K562 (cell line): ENCODE measurements around the gene TESMIN.
A peak's percentile ranks its signal among the peaks of the same experiment; 100 is the strongest.

Experiments
- BRD4 ChIP-seq: fragments of 200-600 bp; sonication (generic); IDR thresholded peaks from 2 replicates; pipeline ENCODE4 v1.6.1; 2017; ENCODE audit warnings: inconsistent platforms
- CEBPB ChIP-seq: fragments of 450-650 bp; IDR thresholded peaks from 2 replicates; pipeline ENCODE4 v1.6.1; 2016; ENCODE audit warnings: missing genetic modification characterization, missing compliant biosample characterization
- KLF13 ChIP-seq: fragments of 450-650 bp; IDR thresholded peaks from 2 replicates; pipeline ENCODE4 v1.6.1; 2016; ENCODE audit warnings: missing genetic modification characterization, low read depth, mild to moderate bottlenecking, missing compliant biosample characterization, moderate library complexity, borderline replicate concordance
- NRF1 ChIP-seq, 2 experiments: fragments of 450-650 bp; IDR thresholded peaks in 1 of 2; conservative IDR thresholded peaks in 1 of 2; 2 replicates each; pipeline ENCODE4 v1.6.1; 2014; ENCODE audit warnings: mild to moderate bottlenecking in 2 of 2
- POLR2A ChIP-seq: fragments of 450-650 bp; conservative IDR thresholded peaks from 2 replicates; pipeline ENCODE4 v1.6.1; 2016
- POLR2AphosphoS2 ChIP-seq: IDR thresholded peaks from 2 replicates; pipeline ENCODE4 v1.6.1; 2012; ENCODE audit warnings: low read length, improper control_type of control experiment
- SREBF1 ChIP-seq: fragments of 150-350 bp; IDR thresholded peaks from 2 replicates; pipeline ENCODE4 v1.6.1; 2014; ENCODE audit warnings: antibody characterized with exemption, low read depth, low read length, borderline replicate concordance
- ZNF175 ChIP-seq: fragments of 200-800 bp; sonication (Bioruptor generic); IDR thresholded peaks from 2 replicates; pipeline ENCODE4 v1.6.1; 2016; ENCODE audit warnings: low read depth, mild to moderate bottlenecking, missing genetic modification characterization, missing compliant biosample characterization
- TF ChIP-seq, protein P1 (sequence below), 3 experiments: IDR thresholded peaks in 2 of 3; conservative IDR thresholded peaks in 1 of 3; 2 replicates each; pipeline ENCODE4 v1.5.1; 2011 to 2012; ENCODE audit warnings: low read length in 3 of 3, mild to moderate bottlenecking in 3 of 3, control low read depth in 2 of 3, improper control_type of control experiment in 1 of 3, inconsistent platforms in 1 of 3, low read depth in 1 of 3, mixed read lengths in 1 of 3, moderate library complexity in 1 of 3; ENCODE audit not compliant: insufficient read depth in 2 of 3
- TF ChIP-seq, protein P2 (sequence below), 2 experiments: fragments of 450-650 bp in 1 of 2; sonication (generic) in 1 of 2; formaldehyde crosslinking; conservative IDR thresholded peaks; 2 replicates each; pipeline versions ENCODE4 v1.4.0 to v1.8.1; 2020 to 2022; ENCODE audit warnings: mild to moderate bottlenecking in 1 of 2, missing genetic modification reagents in 1 of 2

DNA sequence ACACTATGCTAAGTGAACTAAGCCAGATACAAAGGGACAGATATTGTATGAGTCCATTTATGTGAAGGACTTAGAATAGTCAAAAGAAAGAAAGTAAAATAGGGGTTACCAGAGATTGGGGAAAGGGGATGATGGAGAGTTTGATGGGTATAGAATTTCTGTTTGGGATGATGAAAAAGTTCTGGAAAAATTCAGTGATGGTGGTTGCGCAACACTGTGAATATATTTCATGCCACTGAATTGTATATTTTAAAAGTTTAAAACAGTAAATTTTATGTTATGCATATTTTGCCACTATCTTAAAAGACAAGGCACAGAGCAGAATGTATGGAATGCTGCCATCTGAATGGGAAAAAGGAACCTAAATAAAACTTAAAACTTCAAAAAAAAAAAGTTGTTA is 29.2 kb downstream of the TESMIN start:
- TF ChIP-seq CEBPB (tag) (peak; percentile 94), POLR2A (no peak), NRF1 (conservative IDR thresholded peaks at IDR 0.05 in 1 of 2, IDR thresholded peaks at IDR 0.05 in 1 of 2) (no peak), SREBF1 (no peak), BRD4 (no peak), POLR2AphosphoS2 (no peak), ZNF175 (CRISPR knock-in tag) (no peak), KLF13 (tag) (no peak)
- TF ChIP-seq, protein P1, sequence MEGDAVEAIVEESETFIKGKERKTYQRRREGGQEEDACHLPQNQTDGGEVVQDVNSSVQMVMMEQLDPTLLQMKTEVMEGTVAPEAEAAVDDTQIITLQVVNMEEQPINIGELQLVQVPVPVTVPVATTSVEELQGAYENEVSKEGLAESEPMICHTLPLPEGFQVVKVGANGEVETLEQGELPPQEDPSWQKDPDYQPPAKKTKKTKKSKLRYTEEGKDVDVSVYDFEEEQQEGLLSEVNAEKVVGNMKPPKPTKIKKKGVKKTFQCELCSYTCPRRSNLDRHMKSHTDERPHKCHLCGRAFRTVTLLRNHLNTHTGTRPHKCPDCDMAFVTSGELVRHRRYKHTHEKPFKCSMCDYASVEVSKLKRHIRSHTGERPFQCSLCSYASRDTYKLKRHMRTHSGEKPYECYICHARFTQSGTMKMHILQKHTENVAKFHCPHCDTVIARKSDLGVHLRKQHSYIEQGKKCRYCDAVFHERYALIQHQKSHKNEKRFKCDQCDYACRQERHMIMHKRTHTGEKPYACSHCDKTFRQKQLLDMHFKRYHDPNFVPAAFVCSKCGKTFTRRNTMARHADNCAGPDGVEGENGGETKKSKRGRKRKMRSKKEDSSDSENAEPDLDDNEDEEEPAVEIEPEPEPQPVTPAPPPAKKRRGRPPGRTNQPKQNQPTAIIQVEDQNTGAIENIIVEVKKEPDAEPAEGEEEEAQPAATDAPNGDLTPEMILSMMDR (IDR thresholded peaks at IDR 0.05 in 2 of 3, conservative IDR thresholded peaks at IDR 0.05 in 1 of 3; ENCODE audit: insufficient read depth in 2 of 3, low read depth in 1 of 3, low read length in 3 of 3) = no peak
- TF ChIP-seq, protein P2, sequence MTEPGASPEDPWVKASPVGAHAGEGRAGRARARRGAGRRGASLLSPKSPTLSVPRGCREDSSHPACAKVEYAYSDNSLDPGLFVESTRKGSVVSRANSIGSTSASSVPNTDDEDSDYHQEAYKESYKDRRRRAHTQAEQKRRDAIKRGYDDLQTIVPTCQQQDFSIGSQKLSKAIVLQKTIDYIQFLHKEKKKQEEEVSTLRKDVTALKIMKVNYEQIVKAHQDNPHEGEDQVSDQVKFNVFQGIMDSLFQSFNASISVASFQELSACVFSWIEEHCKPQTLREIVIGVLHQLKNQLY (CRISPR knock-in tag; conservative IDR thresholded peaks at IDR 0.05) = no peak
